GM12875 (cell line): Measurements from ENCODE around the gene VWA8.

Source experiments
- H3K4me3 ChIP-seq: one replicate; pipeline ENCODE4 v1.5.1; 2011; ENCODE audit warnings: low read depth, low read length, control low read depth
- CTCF ChIP-seq: IDR thresholded peaks from 2 replicates; pipeline ENCODE4 v1.5.1; 2011; ENCODE audit warnings: low read depth, mild to moderate bottlenecking, control low read depth, inconsistent platforms, low read length, moderate library complexity, borderline replicate concordance; ENCODE audit not compliant: insufficient read depth

Gene VWA8

GRCh38 chr13:41978007-41978406 lies 17.1 kb upstream of the VWA8 start:
- no peak overlapping the region for H3K4me3 ChIP-seq
- no peak for TF ChIP-seq CTCF

GRCh38 chr13:41976476-41976875 lies 15.6 kb upstream of the VWA8 start:
- no peak overlapping the region for H3K4me3 ChIP-seq
- no peak for TF ChIP-seq CTCF

- TF ChIP-seq CTCF, result no peak
These were observed 13.5 kb upstream of the VWA8 start for GRCh38 chr13:41974262-41974900.

GRCh38 chr13:41973247-41973741 lies 12.4 kb upstream of the VWA8 start:
- H3K4me3 ChIP-seq, result no peak overlapping the region
- no peak for TF ChIP-seq CTCF

More at GRCh38 chr13:41974262-41974900, 13.5 kb upstream of the VWA8 start:
- H3K4me3 ChIP-seq, result no peak overlapping the region

GRCh38 chr13:41971848-41972247 lies 10.9 kb upstream of the VWA8 start:
- TF ChIP-seq CTCF, result no peak
- no peak overlapping the region for H3K4me3 ChIP-seq

- TF ChIP-seq CTCF, result no peak
- no peak overlapping the region for H3K4me3 ChIP-seq
These were observed 10.0 kb upstream of the VWA8 start for GRCh38 chr13:41970918-41971317.

GRCh38 chr13:41970022-41970421 lies 9.1 kb upstream of the VWA8 start:
- TF ChIP-seq CTCF, result no peak
- H3K4me3 ChIP-seq, result no peak overlapping the region
